ENCODE data around the gene EXD3.

EXD3 gene

GRCh38 chr9:137428311-137428630, 5.3 kb upstream of the EXD3 start:
- H3K27ac ChIP-seq (replicated peaks) = no peak overlapping the region
- H3K27me3 ChIP-seq (ENCODE audit: insufficient read depth, poor library complexity, severe bottlenecking) = no peaks in the 10 kb centered on the region
- no peak overlapping the region for H3K4me3 ChIP-seq (replicated peaks; ENCODE audit: insufficient read depth, low read length)
- TF ChIP-seq POLR2AphosphoS5 (IDR thresholded peaks at IDR 0.05; ENCODE audit: low read depth) (no peak), SPI1 (IDR thresholded peaks at IDR 0.05; ENCODE audit: borderline replicate concordance, low read depth) (no peak), CTCF (IDR thresholded peaks at IDR 0.05; ENCODE audit: insufficient read depth, low read length) (no peak), GABPA (IDR thresholded peaks at IDR 0.05; ENCODE audit: low read depth) (no peak), REST (IDR thresholded peaks at IDR 0.05; ENCODE audit: insufficient replicate concordance, low read depth) (no peak)
- no peak for DNase-seq (ENCODE audit: low read depth in 1 of 2, low spot score in 1 of 2)

DNA sequence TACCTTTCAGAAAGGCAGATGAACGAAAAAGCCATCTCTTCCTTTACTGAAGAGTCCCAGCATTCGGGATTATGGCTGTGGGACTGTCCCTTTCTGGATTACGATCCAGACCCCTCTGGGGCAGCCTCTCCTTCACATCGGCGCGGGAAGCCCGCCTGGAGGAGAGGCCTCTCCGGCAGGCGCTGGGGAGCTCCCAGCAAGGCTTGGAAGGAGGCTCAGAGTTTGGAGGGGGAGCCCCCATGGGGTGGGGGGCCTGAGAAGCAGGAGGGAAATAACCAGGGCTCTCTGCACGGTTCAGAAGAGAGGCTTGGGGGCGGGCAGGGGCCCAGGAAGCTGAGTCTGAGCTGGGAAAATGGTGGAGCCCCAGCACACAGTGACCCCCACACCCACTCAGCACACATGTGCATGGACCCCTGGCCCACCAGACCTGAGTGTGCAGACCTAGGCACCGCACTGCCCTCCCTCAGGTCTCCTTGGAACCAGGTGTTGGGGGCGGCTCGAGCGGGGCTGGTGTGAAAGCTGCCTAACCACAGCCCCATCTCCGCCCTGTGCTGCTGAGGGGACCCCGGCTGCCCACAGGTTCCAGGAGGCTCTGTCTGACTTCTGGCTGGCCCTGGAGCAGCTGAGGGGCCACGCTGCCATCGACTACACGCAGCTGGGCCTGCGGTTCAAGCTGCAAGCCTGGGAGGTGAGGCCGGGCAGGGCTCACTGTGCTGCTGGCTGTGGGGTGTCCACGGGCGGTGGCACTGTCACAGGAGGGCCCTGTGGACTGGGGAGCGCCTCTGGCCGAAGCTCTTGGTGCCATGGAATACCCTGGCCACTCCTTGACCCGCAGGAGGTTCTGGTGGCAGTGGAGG, 4.7 kb upstream of the EXD3 start:
- TF ChIP-seq SPI1 (IDR thresholded peaks at IDR 0.05; ENCODE audit: borderline replicate concordance, low read depth) (no peak), POLR2AphosphoS5 (IDR thresholded peaks at IDR 0.05; ENCODE audit: low read depth) (no peak), GABPA (IDR thresholded peaks at IDR 0.05; ENCODE audit: low read depth) (no peak), CTCF (IDR thresholded peaks at IDR 0.05; ENCODE audit: insufficient read depth, low read length) (no peak), REST (IDR thresholded peaks at IDR 0.05; ENCODE audit: insufficient replicate concordance, low read depth) (no peak)
- no peak for DNase-seq (ENCODE audit: low read depth in 1 of 2, low spot score in 1 of 2)
- H3K27me3 ChIP-seq (ENCODE audit: insufficient read depth, poor library complexity, severe bottlenecking) = no peaks in the 10 kb centered on the region
- no peak overlapping the region for H3K4me3 ChIP-seq (replicated peaks; ENCODE audit: insufficient read depth, low read length)
- no peak overlapping the region for H3K27ac ChIP-seq (replicated peaks)

GRCh38 chr9:137426018-137426681, 3.2 kb upstream of the EXD3 start:
- no peak for DNase-seq (ENCODE audit: low read depth in 1 of 2, low spot score in 1 of 2)
- TF ChIP-seq SPI1 (IDR thresholded peaks at IDR 0.05; ENCODE audit: borderline replicate concordance, low read depth) = no peak
- no peak for TF ChIP-seq REST (IDR thresholded peaks at IDR 0.05; ENCODE audit: insufficient replicate concordance, low read depth)
- TF ChIP-seq POLR2AphosphoS5 (IDR thresholded peaks at IDR 0.05; ENCODE audit: low read depth) = no peak
- no peak for TF ChIP-seq GABPA (IDR thresholded peaks at IDR 0.05; ENCODE audit: low read depth)
- TF ChIP-seq CTCF (IDR thresholded peaks at IDR 0.05; ENCODE audit: insufficient read depth, low read length) = no peak
- Histone ChIP-seq H3K27ac (replicated peaks) (no peak overlapping the region), H3K27me3 (ENCODE audit: insufficient read depth, poor library complexity, severe bottlenecking) (no peaks in the 10 kb centered on the region), H3K4me3 (replicated peaks; ENCODE audit: insufficient read depth, low read length) (no peak overlapping the region)

Measured in HL-60 (cell line).